GM21381 (cell line): ENCODE measurements around the gene PCBP3.
"Not testable (repeated sequence)": the region's sequence is repeated elsewhere in the genome, so short reads cannot be mapped to it uniquely, and the experiment has no call there.

Experiments used
- ATAC-seq: cut with Tn5 transposase; IDR thresholded peaks from one replicate; pipeline ENCODE4 v1.9.1; 2021; ENCODE audit warnings: mild to moderate bottlenecking, moderate library complexity; ENCODE audit not compliant: unreplicated experiment

PCBP3 gene

DNA sequence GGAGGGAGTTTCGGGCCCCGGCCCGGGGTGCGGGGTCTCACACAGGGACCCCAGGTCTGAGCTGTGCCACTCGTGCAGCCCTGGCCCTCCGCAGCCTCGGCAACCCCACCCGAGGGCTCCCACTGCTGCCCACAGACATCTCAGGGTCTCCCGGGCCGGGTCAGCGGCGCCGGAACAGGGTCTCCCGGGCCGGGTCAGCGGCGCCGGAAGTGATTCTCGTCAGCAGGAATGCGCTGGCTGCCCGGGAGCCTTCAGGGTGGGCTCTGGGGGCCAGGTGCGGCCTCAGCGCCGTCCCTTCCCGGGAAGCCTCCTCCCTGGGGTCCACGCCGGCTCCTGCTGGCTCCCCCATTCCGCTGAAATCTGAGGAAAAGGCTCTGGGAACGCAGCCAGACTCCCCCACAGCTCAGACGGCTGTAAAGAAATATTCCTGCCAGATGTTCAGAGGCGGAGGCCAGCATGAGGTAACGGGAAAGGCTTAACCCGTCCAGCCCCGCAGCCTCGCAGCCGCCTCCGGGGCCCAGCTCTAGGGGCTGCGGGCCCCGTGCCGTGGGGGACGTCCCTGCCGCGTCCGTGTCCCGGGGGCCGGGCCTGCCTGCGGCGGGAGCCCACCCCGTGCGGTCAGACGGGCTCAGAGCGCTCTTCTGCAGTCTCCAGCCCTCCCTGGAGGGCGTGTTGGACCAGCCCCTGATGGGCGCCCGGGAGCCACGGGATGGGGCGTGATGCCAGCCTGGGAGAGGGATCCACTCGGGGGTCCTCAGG lies 329.4 kb downstream of the PCBP3 start:
- ATAC-seq, result no peak

DNA sequence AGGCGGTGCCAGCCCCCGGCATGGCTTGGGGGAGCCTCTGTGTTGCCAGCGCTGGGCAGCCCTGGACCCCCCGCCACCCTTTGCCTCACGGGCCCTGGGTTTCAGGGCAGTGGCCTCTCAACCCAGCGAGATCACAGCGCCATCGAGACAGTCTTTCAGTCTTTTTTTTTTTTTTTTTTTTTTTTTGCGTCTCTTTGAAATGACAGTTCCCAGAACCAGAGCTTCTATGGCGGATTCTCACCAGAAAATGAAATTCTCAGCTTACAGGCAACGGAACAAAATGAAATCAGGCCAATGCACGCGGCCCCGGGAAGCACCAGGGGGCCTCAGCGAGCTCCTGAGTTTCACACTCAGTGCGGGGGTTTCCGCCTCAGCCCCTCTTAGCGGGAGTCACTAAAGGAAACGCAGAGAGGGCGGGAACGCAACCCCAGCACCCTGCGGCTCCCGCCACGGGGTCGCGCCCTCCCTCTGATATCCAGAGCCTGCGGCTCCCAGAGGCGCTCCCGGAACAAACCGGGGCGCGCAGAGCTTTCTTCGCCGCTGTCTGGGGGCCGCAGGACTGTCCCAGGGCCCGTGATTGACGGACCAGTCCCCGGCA lies 330.0 kb downstream of the PCBP3 start:
- peak; percentile 58 for ATAC-seq

DNA sequence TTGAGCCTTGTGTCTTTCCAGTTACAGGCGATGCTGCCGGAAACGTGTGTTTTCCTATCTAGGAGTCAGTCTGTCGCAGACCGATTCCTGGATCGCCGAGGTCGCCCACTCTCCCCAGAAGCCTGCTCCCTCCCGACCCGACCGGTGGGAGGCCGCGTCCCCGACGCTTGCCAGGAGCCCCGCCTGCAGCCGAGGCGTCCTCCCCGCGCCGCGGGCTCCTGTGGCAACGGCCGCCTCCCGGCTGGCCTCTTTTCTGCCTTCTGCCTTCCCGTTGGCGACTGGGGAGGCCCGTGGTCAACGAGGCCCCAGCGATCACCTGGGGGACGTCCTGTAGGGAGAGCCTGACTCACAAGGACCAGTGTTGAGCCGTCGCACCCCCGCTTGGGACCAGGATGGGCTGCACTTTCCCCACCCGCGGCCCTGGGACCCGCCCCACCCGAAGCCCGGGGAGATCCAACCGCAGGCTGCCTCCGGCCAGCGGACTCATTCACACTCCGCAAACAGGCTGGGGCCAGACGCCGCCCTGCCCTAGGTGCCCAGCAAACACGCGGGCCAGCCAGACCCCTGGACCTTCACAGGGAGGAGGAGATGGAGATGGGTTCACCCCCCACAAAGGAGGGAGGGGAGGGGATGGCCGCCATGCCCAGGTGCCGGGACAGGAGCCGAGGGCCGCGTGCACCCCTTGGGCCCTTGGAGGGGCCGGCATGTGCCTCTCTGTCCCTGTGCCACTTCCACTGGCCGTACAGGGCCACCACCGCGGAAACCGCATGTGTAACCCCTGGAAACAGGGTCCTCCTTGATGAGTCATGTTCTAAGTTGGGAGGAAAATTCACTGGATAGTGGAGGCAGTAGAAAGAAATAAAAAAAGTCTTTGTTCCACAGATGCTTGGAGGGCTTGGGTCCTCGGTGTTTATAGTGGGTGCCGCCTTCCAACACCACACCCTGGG lies 330.8 kb downstream of the PCBP3 start:
- no peak for ATAC-seq

DNA sequence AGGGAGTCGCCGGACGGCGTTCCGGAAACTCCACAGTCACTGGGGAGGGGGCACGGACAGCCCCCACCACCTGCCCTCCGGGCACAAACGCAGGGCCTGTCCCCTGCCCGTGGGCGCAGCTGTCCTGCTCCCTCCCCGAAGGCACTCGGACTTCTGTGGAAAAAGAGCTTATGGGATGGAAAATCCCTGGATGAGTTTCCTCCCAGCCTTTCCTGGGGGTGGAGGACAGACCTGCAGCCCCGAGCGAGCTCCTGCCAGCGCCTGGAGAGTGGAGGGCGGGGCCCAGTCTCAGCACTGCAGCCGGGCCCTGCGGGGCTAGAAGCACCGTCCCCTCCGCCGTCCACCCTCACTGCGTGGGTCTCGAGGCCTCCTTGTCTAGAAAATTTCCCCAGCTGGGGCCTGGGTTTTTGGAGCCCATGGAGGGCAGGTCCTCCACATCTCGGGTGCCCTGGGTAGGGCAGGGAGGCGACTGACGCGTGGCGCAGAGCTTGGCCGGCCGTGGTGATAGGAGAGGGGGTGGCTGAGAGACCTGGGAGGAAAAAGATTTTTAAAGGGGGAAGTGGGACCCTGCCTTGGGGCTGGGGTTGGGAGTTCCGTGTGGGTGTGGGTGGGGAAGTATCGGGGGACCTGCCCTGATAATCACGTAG lies 331.6 kb downstream of the PCBP3 start:
- no peak for ATAC-seq

DNA sequence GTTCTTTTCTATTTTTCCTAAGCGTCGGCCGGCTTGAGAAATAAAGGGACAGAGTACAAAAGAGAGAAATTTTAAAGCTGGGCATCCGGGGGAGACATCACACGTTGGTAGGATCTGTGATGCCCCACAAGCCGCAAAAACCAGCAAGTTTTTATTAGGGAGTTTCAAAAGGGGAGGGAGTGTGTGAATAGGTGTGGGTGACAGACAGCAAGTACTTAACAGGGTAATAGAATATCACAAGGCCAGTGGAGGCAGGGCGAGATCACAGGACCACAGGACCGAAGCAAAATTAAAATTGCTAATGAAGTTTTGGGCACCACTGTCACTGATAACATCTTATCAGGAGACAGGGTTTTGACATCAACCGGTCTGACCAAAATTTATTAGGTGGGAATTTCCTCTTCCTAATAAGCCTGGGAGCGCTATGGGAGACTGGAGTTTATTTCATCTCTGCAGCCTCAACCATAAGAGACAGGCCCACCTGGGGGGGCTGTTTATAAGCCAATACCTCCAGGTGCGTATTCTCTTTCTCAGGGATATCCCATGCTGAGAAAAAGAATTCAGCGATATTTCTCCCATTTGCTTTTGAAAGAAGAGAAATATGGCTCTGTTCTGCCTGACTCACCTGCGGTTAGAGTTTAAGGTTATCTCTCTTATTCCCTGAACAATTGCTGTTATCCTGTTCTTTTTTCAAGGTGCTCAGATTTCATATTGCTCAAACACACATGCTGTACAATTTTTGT lies 332.3 kb downstream of the PCBP3 start:
- not testable (repeated sequence) for ATAC-seq

DNA sequence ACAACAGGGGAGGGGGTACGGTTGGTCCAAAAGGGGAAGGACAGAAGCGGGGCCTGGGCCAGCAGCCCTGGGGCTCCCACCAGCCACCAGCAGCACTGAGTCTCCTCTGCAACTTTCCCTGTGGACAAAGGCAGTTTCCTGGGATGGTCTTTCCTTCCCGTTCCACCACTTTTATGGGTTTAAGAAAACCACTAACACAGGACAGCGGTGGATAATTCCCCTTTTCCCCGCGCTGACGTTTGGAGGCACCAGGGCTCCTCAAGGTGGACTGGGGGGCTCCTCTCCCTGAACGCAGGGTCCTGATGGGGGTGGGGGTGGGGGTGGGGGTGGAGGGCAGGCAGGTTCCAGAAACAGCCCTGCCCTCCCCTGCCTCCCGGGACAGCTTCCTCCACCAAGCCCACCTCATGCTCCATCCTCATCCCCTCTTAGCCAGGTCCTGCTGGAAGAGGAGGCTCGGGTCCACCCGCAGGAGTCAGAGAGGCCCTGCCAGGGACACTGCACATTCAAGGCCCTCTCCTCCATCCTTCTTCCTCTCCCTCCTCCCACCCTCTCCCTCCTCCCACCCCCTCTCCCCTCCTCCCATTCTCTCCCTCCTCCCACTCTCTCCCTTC lies 333.3 kb downstream of the PCBP3 start:
- ATAC-seq, result no peak

DNA sequence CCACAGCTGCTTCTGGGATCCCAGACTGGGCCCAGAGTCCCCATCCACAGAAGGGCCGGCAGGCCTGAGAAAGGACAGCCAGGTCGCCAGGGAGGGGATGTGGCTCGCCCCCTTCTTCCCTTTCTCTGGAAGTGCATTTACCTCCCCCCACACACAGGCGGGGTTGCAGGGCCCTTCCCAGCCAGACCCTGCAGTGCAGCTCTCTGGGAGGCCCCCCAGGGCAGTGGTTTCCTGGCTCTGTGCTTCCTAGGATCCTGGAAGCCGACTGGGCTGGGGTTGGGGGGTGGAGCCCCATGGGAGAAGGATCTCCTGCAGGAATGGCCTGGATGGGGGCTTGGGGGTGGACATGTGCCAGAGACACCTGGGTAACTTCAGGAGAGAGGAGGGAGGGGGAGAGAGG lies 333.9 kb downstream of the PCBP3 start:
- ATAC-seq, result no peak

DNA sequence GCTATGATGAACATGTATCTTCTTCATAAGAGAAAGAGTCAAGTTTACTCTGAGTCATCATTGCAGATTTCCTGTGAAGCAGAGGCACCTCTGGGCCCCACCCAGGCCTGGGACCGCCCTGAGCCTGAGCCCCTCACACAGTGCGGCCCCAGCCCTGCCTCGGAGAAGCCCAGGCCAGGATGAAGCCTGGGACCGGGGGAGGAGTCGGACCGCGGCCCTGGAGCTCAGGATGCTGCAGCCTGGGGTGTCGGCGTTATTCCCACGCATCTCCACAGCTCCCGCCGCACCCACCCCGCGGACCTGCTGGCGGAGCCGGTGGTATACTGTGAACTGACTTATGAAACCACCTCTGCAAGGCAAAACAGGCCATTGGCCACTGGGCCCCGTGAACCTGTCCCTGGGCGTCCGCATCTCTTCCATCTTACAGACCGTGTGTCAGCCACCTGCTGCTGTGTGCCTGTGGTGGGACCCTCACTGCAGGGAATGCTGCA lies 335.7 kb downstream of the PCBP3 start:
- no peak for ATAC-seq

DNA sequence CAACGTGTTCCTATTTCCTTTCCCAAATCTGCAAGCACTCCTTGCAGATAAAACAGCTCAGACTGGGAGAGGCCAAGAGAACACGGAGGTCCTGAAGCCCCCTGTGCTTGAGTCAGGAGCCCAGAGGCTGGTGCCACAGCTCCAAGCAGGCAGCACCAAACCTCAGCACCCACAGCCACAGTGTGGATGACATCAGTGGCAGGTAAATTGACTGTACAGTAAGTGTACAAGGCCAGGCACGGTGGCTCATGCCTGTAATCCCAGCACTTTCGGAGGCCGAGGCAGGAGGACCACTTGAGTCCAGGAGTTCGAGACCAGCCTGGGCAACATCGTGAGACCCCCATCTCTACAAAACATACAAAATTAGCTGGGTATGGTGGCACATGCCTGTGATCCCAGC lies 336.1 kb downstream of the PCBP3 start:
- no peak for ATAC-seq

DNA sequence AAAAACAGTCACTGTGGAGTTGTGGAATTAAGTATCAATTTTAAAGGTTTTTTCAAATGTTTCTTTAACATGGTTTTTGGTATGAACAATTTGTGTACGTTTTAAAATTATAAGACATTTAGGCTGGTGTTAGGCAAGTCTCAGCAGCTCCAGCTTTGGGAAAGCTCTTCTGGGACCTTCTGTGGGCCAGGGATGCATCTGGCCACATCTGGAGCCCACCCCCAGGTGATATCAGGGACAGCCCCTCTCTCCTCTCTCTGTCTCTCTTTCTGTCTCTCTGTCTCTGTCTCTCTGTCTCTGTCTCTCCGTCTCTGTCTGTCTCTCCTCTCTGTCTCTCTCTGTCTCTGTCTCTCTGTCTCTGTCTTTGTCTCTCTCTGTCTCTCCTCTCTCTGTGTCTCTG lies 336.7 kb downstream of the PCBP3 start:
- no peak for ATAC-seq

DNA sequence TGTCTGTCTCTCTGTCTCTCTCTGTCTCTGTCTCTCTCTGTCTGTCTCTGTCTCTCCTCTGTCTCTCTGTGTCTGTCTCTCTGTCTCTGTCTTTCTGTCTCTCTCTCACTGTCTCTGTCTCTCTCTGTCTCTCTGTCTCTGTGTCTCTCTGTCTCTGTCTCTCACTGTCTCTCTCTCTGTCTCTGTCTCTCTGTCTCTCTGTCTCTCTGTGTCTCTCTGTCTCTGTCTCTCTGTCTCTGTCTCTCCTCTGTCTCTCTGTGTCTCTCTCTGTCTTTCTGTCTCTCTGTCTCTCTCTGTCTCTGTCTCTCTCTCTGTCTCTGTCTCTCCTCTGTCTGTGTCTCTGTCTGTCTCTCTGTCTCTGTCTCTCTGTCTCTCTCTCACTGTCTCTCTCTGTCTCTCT lies 337.2 kb downstream of the PCBP3 start:
- ATAC-seq, result no peak

DNA sequence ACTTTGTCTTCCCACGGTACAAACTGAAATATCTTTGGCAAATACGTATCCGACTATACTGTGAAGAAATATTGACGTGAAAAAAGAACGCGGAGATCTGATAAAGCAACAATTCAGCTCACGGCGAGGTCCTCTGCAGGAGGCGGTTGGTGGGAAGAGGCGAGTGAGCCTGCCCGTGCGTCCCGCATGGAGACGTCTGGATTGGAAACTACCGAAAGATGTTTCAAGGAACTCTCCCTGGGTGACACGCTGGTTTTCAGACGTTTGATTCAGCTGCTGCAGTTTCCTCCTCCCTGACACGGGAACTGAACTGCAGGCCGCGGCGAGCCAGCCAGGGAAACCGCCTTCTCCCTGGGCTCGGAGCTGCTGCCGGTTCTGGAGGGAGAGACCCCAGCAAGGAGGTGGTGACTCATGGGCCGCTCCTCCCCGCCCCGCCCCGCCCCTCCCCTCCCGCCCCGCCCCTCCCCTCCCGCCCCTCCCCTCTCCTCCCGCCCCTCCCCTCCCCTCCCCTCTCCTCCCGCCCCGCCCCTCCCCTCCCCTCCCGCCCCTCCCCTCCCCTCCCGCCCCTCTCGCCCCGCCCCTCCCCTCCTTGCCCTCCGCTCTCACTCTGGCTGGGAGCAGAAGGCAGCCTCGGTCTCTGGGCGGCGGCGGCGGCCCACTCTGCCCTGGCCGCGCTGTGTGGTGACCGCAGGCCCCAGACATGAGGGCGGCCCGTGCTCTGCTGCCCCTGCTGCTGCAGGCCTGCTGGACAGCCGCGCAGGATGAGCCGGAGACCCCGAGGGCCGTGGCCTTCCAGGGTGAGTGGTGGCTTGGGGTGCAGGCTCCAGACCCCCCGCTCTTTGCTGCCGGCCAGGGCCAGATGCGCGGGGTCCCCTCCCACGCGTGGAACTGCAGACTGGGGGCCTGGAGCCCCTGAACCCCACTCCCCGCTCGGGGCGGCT lies 337.9 kb downstream of the PCBP3 start, which contains the start of gene COL6A1:
TSS of gene COL6A1 (plus strand) at position 620 of the 941 bp plus-strand sequence. CDS start at position 701, 81 bp downstream.
- no peak for ATAC-seq

DNA sequence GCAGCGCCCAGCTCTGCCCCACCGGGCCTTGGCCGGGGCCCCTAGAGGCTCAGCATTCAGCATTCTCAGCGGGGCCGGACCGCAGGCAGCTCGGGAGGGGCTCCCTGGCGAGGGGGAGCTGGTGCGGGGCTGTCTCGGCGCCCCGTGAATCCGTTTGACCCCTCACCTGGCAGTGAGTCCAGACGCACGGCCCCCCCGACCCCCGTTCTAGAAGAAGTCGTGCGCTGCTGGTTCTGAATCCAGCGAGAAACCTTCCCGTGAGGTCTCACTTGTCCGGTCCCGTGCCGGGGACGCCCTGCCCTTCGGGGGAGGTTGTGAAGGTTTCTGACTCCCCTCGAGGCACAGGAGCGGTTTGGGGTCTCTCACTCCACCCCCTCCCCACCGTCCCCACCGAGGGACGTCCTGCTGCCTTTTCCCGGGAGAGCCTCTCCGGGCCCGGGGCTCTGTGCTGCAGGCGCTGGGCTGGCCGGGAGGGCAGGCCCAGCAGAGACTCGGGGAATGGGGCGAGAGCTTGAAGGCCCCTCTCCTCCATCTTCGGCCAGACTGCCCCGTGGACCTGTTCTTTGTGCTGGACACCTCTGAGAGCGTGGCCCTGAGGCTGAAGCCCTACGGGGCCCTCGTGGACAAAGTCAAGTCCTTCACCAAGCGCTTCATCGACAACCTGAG lies 338.7 kb downstream of the PCBP3 start:
- no peak for ATAC-seq

DNA sequence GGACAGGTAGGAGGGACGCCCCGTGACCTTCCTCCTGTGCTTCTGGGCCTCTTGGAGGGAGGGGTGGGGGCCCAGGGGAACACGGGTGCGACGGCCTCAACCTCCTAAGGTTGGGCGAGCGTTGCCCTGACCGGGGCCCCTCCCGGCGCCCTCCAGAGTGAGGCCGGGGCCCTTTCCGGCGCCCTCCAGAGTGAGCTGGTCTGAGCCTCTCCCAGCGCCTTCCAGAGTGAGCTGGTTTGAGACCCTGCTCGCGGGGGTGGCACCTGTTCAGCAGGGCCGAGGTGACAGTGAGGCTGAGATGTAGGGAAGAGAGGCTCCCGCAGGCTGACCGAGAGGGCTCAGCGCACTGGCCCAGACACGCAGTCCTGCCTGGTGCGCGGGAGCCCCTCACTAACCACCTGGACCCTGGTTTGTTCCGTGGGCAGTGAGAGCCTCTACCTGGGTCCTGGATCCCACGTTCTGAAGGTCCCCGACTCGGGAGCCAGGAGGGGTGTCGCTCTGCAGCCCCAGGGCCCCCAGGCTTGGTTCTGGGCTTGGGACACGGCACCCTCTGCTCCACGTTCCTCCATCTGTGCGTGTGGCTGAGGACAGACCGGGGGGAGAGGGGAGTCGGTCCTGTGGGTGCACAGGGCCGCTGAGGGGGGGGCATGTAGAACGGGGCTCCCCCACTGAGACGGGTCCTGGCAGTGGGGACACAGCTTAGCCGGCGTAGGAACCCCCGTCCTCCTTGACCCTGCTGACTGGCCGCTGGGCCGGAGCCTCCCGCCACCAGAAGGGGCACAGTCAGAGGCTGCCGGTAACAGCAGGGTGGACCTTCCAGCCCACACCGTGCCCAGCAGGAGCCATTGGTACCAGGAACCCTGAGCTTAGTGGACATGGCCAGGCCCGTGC lies 339.5 kb downstream of the PCBP3 start:
- no peak for ATAC-seq

DNA sequence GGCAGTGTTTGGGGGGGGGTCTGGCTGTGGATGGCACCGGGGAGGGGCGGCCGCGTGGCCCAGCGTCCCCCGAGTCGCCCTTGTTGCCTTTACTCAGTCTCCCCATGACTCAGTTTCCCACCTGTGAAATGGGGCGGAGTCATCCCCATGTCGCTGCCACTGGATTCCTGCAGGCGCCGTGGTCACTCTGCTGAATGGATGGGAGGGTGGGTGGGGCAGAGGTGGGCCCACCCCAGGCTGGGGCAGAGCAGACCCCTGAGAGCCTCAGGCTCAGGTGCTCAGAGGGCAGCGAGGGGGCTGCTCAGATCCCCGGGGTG lies 340.1 kb downstream of the PCBP3 start:
- ATAC-seq, result no peak

DNA sequence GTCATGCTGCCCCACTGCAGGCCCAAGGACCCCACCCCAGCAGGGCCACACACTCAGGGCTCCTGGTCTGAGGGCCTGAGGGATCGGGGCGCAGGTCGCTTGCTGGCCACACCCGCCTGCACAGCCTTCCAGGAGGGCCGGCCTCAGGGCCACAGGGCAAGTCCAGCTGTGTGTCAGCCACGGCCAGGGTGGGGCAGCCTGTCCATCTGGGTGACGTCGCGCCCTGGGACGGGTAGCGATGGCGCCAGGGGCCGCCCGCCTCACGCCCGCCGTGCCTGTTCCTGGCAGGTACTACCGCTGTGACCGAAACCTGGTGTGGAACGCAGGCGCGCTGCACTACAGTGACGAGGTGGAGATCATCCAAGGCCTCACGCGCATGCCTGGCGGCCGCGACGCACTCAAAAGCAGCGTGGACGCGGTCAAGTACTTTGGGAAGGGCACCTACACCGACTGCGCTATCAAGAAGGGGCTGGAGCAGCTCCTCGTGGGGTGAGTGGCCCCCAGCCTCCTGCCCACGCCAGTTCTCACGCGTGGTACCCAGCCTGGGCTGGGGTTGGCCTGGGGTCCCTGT lies 340.5 kb downstream of the PCBP3 start:
- no peak for ATAC-seq

DNA sequence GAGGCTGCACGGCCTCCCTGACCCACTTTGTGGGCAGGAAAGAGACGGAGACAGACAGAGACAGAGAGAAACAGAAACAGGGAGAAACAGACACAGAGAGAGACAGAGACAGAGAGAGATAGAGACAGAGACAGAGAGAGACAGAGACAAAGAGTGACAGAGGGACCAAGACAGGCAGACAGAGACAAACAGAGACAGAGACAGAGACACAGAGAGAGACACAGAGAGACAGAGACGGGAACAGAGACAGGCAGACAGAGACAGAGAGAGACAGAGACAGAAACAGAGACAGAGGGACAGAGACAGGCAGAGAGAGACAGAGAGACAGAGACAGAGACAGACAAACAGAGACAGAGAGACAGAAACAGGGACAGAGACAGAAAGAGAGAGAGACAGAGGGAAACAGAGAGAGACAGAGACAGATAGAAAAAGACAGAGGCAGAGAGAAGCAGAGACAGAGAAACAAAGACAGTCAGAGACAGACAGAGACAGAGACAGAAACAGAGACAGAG lies 341.1 kb downstream of the PCBP3 start:
- ATAC-seq, result no peak
